Measurements from ENCODE around the gene ZFR.

ZFR gene

GRCh38 chr5:32473072-32473471 is 28.5 kb upstream of the ZFR start:
- no peaks in the 10 kb centered on the region for H3K36me3 ChIP-seq (ENCODE audit: low read length)
- no peak overlapping the region for H2AFZ ChIP-seq (ENCODE audit: low read depth, low read length, severe bottlenecking)
- no peak overlapping the region for H3K9ac ChIP-seq (ENCODE audit: low read length)
- no peaks in the 10 kb centered on the region for H3K9me3 ChIP-seq (ENCODE audit: insufficient read depth, low read length)
- H3K9me2 ChIP-seq (replicated peaks; ENCODE audit: insufficient read depth, low read length): no peaks in the 10 kb centered on the region
- H3K4me3 ChIP-seq (ENCODE audit: insufficient read depth, low read length, poor library complexity, severe bottlenecking): no peak overlapping the region
- H3K27ac ChIP-seq (ENCODE audit: low read depth, low read length): no peak overlapping the region
- no peak overlapping the region for H3K4me2 ChIP-seq (ENCODE audit: low read depth, low read length, poor library complexity, severe bottlenecking)
- no peaks in the 10 kb centered on the region for H3K27me3 ChIP-seq (ENCODE audit: low read length)
- TF ChIP-seq CTCF (IDR thresholded peaks at IDR 0.05; ENCODE audit: insufficient read depth, low read length, poor library complexity, severe bottlenecking) (no peak), EZH2phosphoT487 (conservative IDR thresholded peaks at IDR 0.05; ENCODE audit: low read length) (no peak)
- H4K20me1 ChIP-seq (ENCODE audit: low read depth, low read length): no peaks in the 10 kb centered on the region
- no peaks in the 10 kb centered on the region for H3F3A ChIP-seq (ENCODE audit: insufficient read depth)
- H3K79me2 ChIP-seq (ENCODE audit: insufficient read depth, low read length): no peaks in the 10 kb centered on the region

DNA sequence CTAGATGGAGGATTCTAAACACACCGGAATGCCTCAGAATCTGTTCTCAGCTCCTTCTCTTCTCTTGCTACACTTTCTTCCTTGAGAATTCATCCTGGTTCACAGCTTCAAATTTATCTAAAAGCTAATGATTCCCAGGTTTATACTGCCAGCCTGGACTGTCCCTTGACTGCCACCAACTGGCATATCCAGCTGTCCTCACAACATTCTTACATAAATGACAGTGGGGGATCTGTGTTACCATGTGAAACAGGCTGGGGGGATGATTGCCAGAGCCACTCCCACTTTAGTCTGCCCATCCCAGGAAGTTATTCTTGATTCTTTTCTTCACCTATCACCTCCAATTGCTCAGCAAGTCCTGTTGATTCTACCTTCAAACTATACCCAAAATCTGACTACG is 27.2 kb upstream of the ZFR start:
- H3K4me3 ChIP-seq (ENCODE audit: insufficient read depth, low read length, poor library complexity, severe bottlenecking): no peak overlapping the region
- TF ChIP-seq EZH2phosphoT487 (conservative IDR thresholded peaks at IDR 0.05; ENCODE audit: low read length): no peak
- no peak for TF ChIP-seq CTCF (IDR thresholded peaks at IDR 0.05; ENCODE audit: insufficient read depth, low read length, poor library complexity, severe bottlenecking)
- H3K4me2 ChIP-seq (ENCODE audit: low read depth, low read length, poor library complexity, severe bottlenecking): no peak overlapping the region

DNA sequence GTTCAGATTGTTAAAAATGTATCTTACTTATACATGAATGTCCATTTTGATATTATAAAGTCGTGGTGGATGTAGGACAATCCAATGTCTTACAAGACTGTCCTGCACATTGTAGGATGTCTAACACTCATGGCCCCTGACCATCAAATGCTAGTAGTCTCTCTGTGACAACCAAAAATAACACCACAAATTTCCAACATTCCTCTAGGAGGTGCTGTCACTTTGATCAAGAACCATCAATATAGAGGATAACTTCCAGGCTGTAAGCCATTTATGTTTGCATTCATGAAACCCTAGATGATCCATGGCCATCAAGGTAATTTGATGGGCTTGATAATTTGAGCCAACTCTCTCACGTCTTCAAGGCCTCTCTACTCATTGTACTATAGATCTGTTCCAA is 20.5 kb upstream of the ZFR start:
- no peak overlapping the region for H3K9ac ChIP-seq (ENCODE audit: low read length)
- H3K79me2 ChIP-seq (ENCODE audit: insufficient read depth, low read length): no peaks in the 10 kb centered on the region
- no peaks in the 10 kb centered on the region for H3F3A ChIP-seq (ENCODE audit: insufficient read depth)

More for the DNA sequence above, 27.2 kb upstream of the ZFR start:
- H3K79me2 ChIP-seq (ENCODE audit: insufficient read depth, low read length): no peaks in the 10 kb centered on the region
- H3K9ac ChIP-seq (ENCODE audit: low read length): no peak overlapping the region
- H4K20me1 ChIP-seq (ENCODE audit: low read depth, low read length): no peaks in the 10 kb centered on the region
- H3K36me3 ChIP-seq (ENCODE audit: low read length): no peaks in the 10 kb centered on the region
- H3F3A ChIP-seq (ENCODE audit: insufficient read depth): no peaks in the 10 kb centered on the region
- no peaks in the 10 kb centered on the region for H3K9me3 ChIP-seq (ENCODE audit: insufficient read depth, low read length)
- no peak overlapping the region for H3K27ac ChIP-seq (ENCODE audit: low read depth, low read length)
- no peak overlapping the region for H2AFZ ChIP-seq (ENCODE audit: low read depth, low read length, severe bottlenecking)
- no peaks in the 10 kb centered on the region for H3K9me2 ChIP-seq (replicated peaks; ENCODE audit: insufficient read depth, low read length)
- no peaks in the 10 kb centered on the region for H3K27me3 ChIP-seq (ENCODE audit: low read length)

More for the DNA sequence above, 20.5 kb upstream of the ZFR start:
- Histone ChIP-seq H3K4me3 (ENCODE audit: insufficient read depth, low read length, poor library complexity, severe bottlenecking) (no peak overlapping the region), H3K4me2 (ENCODE audit: low read depth, low read length, poor library complexity, severe bottlenecking) (no peak overlapping the region), H3K9me2 (replicated peaks; ENCODE audit: insufficient read depth, low read length) (no peaks in the 10 kb centered on the region), H3K27ac (ENCODE audit: low read depth, low read length) (no peak overlapping the region), H3K36me3 (ENCODE audit: low read length) (no peaks in the 10 kb centered on the region), H2AFZ (ENCODE audit: low read depth, low read length, severe bottlenecking) (no peak overlapping the region), H3K27me3 (ENCODE audit: low read length) (no peaks in the 10 kb centered on the region), H3K9me3 (ENCODE audit: insufficient read depth, low read length) (no peaks in the 10 kb centered on the region), H4K20me1 (ENCODE audit: low read depth, low read length) (no peaks in the 10 kb centered on the region)
- TF ChIP-seq CTCF (IDR thresholded peaks at IDR 0.05; ENCODE audit: insufficient read depth, low read length, poor library complexity, severe bottlenecking) (no peak), EZH2phosphoT487 (conservative IDR thresholded peaks at IDR 0.05; ENCODE audit: low read length) (no peak)
